Sigmoid colon (tissue), 4 donors: ENCODE data around the gene THOC7.

Experiments used
- CTCF ChIP-seq, 4 experiments: fragments of 450-650 bp in 3 of 4; fragments of 200-600 bp in 1 of 4; IDR thresholded peaks; one replicate each; pipeline ENCODE4 v1.5.1; 2016 to 2019; ENCODE audit warnings: antibody characterized with exemption in 4 of 4, mild to moderate bottlenecking in 3 of 4, moderate library complexity in 2 of 4
- EP300 ChIP-seq, 4 donors: sonication (generic); formaldehyde crosslinking; IDR thresholded peaks; one replicate each; pipeline ENCODE4 v1.6.1; 2017; ENCODE audit warnings: antibody characterized with exemption in 4 of 4
- POLR2A ChIP-seq, 2 donors: fragments of 450-650 bp; IDR thresholded peaks; one replicate each; pipeline ENCODE4 v1.6.1; 2016; ENCODE audit warnings: antibody characterized with exemption in 2 of 2, mild to moderate bottlenecking in 2 of 2, moderate library complexity in 2 of 2

DNA sequence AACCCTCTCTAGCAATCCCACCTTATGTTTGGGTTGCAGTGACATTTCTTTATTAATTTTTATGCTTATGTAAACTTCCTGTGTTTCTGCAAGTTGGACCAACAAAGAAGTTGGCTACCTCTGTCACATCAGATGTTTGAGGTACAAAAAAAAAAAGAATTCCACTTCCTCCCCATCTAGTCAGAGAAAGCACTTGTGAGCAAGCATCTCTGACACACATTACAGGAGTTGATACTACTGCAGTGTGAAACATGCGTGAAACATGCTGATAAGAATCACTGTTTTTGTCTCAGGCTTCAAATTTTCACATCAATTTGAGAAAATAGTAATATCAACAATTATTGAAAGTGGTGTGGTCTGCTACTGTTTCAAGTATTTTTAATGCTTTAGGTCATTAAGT is 47.3 kb upstream of the THOC7 start:
- TF ChIP-seq CTCF (IDR thresholded peaks at IDR 0.05), result no peak
- TF ChIP-seq EP300 (IDR thresholded peaks at IDR 0.05), result no peak
- no peak for TF ChIP-seq POLR2A (IDR thresholded peaks at IDR 0.05)
